HepG2 (cell line): ENCODE measurements around the gene DCAF7. TPM values are rescaled to one million over a fixed set of nuclear protein-coding genes. Genes with fewer than 3 reads are reported as not detected.

ENCODE experiments used
- ADNP ChIP-seq: sonication (generic); formaldehyde crosslinking; IDR thresholded peaks from 2 replicates; pipeline ENCODE4 v1.4.0; 2020; ENCODE audit warnings: missing genetic modification reagents
- GATAD1 ChIP-seq: IDR thresholded peaks from 2 replicates; pipeline ENCODE4 v1.6.1; 2016; ENCODE audit warnings: missing genetic modification reagents, missing compliant biosample characterization
- JUN ChIP-seq: sonication (generic); formaldehyde crosslinking; IDR thresholded peaks from 2 replicates; pipeline ENCODE4 v1.4.0; 2020; ENCODE audit warnings: mild to moderate bottlenecking, missing genetic modification reagents
- MAF1 ChIP-seq: sonication (generic); formaldehyde crosslinking; IDR thresholded peaks from 2 replicates; pipeline ENCODE4 v1.5.0; 2020; ENCODE audit warnings: missing genetic modification reagents, borderline replicate concordance
- MBNL3 ChIP-seq: fragments of 250-450 bp; sonication (Bioruptor Pico); conservative IDR thresholded peaks from 2 replicates; pipeline ENCODE4 v1.8.0; 2022; ENCODE audit warnings: mild to moderate bottlenecking, inconsistent platforms
- MYNN ChIP-seq: sonication (generic); formaldehyde crosslinking; IDR thresholded peaks from 2 replicates; pipeline ENCODE4 v1.4.0; 2020; ENCODE audit warnings: mild to moderate bottlenecking, low read depth, missing genetic modification reagents
- PCBP2 ChIP-seq: fragments of 200-400 bp; formaldehyde crosslinking; optimal IDR thresholded peaks from 2 replicates; pipeline ENCODE3; 2018; ENCODE audit warnings: low read length, low read depth; ENCODE audit not compliant: poor library complexity, severe bottlenecking
- SALL2 ChIP-seq: sonication (generic); formaldehyde crosslinking; IDR thresholded peaks from 2 replicates; pipeline ENCODE4 v1.8.1; 2023; ENCODE audit warnings: mild to moderate bottlenecking, missing genetic modification reagents, inconsistent platforms
- SP5 ChIP-seq: IDR thresholded peaks from 2 replicates; pipeline ENCODE4 v1.6.1; 2016; ENCODE audit warnings: low read depth, borderline replicate concordance
- TCF7L2 ChIP-seq: IDR thresholded peaks from 2 replicates; pipeline ENCODE4 v1.6.1; 2011; ENCODE audit warnings: mild to moderate bottlenecking, low read depth, low read length, moderate library complexity
- ZNF142 ChIP-seq: sonication (generic); formaldehyde crosslinking; IDR thresholded peaks from 2 replicates; pipeline ENCODE4 v1.4.0; 2020; ENCODE audit warnings: missing genetic modification reagents
- ZNF552 ChIP-seq: sonication (generic); formaldehyde crosslinking; IDR thresholded peaks from 2 replicates; pipeline ENCODE4 v1.9.0; 2022; ENCODE audit warnings: missing genetic modification reagents, mild to moderate bottlenecking, borderline replicate concordance
- ZNF766 ChIP-seq: sonication (generic); formaldehyde crosslinking; IDR thresholded peaks from 2 replicates; pipeline ENCODE4 v1.5.0; 2020; ENCODE audit warnings: missing genetic modification reagents, borderline replicate concordance
- ZNF784 ChIP-seq: sonication (generic); formaldehyde crosslinking; IDR thresholded peaks from 2 replicates; pipeline ENCODE4 v1.5.1; 2020; ENCODE audit warnings: missing genetic modification reagents, mild to moderate bottlenecking, borderline replicate concordance
- polyA plus RNA-seq, 8 experiments: library from polyadenylated mRNA; depleted of rRNA in 3 of 8; stranded (reverse) in 7 of 8; unstranded in 1 of 8; fragments of >200 nt; fragmentation: Illumina TruSeq in 4 of 8; extraction: Trizol in 4 of 8; gene quantifications; 2 replicates each; pipeline versions ENCODE4 v1.2.1 to v1.2.3, GENCODE V29; 2011 to 2016; ENCODE audit warnings: low read depth in 4 of 8, missing spikeins in 1 of 8, mixed read lengths in 1 of 8; ENCODE audit not compliant: insufficient read depth in 1 of 8
- total RNA-seq, 5 experiments: library from RNA; depleted of rRNA; stranded (reverse); fragments of >200 nt; fragmentation: Illumina TruSeq; extraction: Trizol; gene quantifications; 2 replicates each; pipeline ENCODE4 v1.2.3, GENCODE V29; 2016; ENCODE audit warnings: low read depth in 1 of 5
- TF ChIP-seq, protein P1 (sequence below): sonication (generic); formaldehyde crosslinking; IDR thresholded peaks from 2 replicates; pipeline ENCODE4 v1.4.0; 2020; ENCODE audit warnings: missing genetic modification reagents, mild to moderate bottlenecking, borderline replicate concordance
- TF ChIP-seq, protein P2 (sequence below): sonication (generic); formaldehyde crosslinking; conservative IDR thresholded peaks from 2 replicates; pipeline ENCODE4 v1.8.0; 2022; ENCODE audit warnings: low read depth, missing genetic modification reagents

The DCAF7 gene
- total and polyA plus RNA-seq, 2 of the 13 experiments (the other 11 are each of a cell fraction or from before 2014, with no cell fraction given), result 55.2 to 73.4 TPM

DNA sequence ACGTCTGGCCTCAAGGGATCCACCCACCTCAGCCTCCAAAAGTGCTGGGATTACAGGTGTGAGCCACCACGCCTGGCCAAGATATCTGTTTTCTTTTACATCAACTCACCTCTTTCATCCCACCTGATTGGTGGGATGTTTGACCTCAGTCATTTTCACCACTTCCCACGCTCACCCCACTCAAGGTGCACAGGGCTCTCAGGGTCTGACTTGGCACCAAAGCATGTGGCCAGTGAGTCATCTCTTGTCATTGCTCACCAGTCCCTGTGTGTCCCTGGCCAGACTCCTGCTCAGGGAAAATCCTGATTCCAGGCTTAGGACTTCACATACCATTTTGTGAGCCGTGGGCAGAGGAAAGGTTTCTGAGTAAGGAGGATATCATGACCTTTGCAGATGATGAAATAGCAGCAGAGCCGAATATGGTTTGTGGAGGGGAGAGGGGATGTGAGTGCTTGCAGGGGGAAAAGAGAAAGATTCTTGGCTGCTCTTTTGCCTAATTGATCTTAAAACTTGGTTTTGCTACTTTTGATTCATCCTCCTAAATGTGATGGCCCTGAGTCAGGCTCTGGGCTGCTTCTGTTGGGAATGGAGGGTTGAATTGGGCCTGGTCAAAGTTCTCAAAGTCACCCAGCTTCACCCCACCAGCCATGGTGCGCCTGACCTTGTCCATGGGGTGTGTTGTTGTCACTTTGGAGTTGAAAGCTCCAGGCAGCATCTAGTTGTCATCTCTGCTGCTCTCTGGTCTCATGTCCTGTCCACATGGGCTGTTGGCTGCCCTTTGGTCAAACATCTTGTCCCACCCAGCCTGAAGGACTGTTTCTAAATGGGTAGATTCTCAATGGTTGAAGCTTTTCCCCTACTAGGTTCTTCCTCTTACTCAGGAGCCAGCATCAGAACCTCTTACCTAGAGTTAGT lies 33.1 kb upstream of the DCAF7 start (continued):
- TF ChIP-seq, protein P1, sequence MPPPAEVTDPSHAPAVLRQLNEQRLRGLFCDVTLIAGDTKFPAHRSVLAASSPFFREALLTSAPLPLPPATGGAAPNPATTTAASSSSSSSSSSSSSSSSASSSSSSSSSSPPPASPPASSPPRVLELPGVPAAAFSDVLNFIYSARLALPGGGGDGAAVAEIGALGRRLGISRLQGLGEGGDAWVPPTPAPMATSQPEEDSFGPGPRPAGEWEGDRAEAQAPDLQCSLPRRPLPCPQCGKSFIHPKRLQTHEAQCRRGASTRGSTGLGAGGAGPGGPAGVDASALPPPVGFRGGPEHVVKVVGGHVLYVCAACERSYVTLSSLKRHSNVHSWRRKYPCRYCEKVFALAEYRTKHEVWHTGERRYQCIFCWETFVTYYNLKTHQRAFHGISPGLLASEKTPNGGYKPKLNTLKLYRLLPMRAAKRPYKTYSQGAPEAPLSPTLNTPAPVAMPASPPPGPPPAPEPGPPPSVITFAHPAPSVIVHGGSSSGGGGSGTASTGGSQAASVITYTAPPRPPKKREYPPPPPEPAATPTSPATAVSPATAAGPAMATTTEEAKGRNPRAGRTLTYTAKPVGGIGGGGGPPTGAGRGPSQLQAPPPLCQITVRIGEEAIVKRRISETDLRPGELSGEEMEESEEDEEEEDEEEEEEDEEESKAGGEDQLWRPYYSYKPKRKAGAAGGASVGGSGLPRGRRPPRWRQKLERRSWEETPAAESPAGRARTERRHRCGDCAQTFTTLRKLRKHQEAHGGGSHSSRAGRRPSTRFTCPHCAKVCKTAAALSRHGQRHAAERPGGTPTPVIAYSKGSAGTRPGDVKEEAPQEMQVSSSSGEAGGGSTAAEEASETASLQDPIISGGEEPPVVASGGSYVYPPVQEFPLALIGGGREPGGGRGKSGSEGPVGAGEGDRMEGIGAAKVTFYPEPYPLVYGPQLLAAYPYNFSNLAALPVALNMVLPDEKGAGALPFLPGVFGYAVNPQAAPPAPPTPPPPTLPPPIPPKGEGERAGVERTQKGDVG (CRISPR knock-in tag), result no peak
- TF ChIP-seq SP5, result peak; percentile 56; the same call in 1 of the 2 replicates
- TF ChIP-seq ZNF142 (CRISPR knock-in tag), result no peak
- TF ChIP-seq JUN (CRISPR knock-in tag), result no peak
- no peak for TF ChIP-seq SALL2 (CRISPR knock-in tag)
- no peak for TF ChIP-seq ZNF552
- TF ChIP-seq, protein P2, sequence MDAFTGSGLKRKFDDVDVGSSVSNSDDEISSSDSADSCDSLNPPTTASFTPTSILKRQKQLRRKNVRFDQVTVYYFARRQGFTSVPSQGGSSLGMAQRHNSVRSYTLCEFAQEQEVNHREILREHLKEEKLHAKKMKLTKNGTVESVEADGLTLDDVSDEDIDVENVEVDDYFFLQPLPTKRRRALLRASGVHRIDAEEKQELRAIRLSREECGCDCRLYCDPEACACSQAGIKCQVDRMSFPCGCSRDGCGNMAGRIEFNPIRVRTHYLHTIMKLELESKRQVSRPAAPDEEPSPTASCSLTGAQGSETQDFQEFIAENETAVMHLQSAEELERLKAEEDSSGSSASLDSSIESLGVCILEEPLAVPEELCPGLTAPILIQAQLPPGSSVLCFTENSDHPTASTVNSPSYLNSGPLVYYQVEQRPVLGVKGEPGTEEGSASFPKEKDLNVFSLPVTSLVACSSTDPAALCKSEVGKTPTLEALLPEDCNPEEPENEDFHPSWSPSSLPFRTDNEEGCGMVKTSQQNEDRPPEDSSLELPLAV, result no peak
- TF ChIP-seq ZNF766 (CRISPR knock-in tag), result no peak
- TF ChIP-seq GATAD1 (CRISPR knock-in tag), result peak; percentile 46; the same call in 1 of the 2 replicates
- TF ChIP-seq MAF1 (CRISPR knock-in tag), result no peak
- no peak for TF ChIP-seq ADNP (CRISPR knock-in tag)
- TF ChIP-seq ZNF784 (CRISPR knock-in tag), result no peak
- no peak for TF ChIP-seq MBNL3 (CRISPR knock-in tag)
- TF ChIP-seq TCF7L2, result no peak
- TF ChIP-seq MYNN (CRISPR knock-in tag), result no peak
- no peak for TF ChIP-seq PCBP2
